GM10248 (cell line): ENCODE data around the gene TMEM9B.
"Not testable (repeated sequence)": the region's sequence is repeated elsewhere in the genome, so short reads cannot be mapped to it uniquely, and the experiment has no call there.

Experiments
- CTCF ChIA-PET: fragments of 300-600 bp; sonication (Branson Sonifier 250); formaldehyde crosslinking; extraction: SDS; loops from one replicate; lab custom pipeline; 2021; ENCODE audit warnings: antibody characterized with exemption; lab: Yijun Ruan, JAX
- POLR2A ChIA-PET: fragments of 350-650 bp; sonication (Branson Sonifier 250); formaldehyde crosslinking; extraction: SDS; loops from one replicate; lab custom pipeline; 2020; ENCODE audit warnings: antibody characterized with exemption; lab: Yijun Ruan, JAX
- DNase-seq: peaks from one replicate; pipeline ENCODE4 v3.0.0; 2012; ENCODE audit errors: extremely low spot score
- CTCF ChIP-seq: IDR thresholded peaks from 2 replicates; pipeline ENCODE4 v1.5.1; 2012; ENCODE audit warnings: mild to moderate bottlenecking, low read depth; ENCODE audit errors: extremely low read depth, missing control alignments, control extremely low read depth

Gene TMEM9B

GRCh38 chr11:8980485-8980884, 16.2 kb upstream of the TMEM9B start:
- POLR2A ChIA-PET = no interaction called here
- TF ChIP-seq CTCF = no peak
- CTCF ChIA-PET = interaction anchor here (1.5 kb wide), 1 partner anchor 21 kb away, joined by 3 read pairs; no protein-coding TSS in a partner anchor

GRCh38 chr11:8979365-8979764, 15.1 kb upstream of the TMEM9B start:
- CTCF ChIA-PET, POLR2A ChIA-PET, DNase-seq: not testable (repeated sequence)

More at GRCh38 chr11:8980485-8980884, 16.2 kb upstream of the TMEM9B start:
- DNase-seq = no peak

- ChIA-PET CTCF (no interaction called here), POLR2A (no interaction called here)
- TF ChIP-seq CTCF = no peak
- DNase-seq = no peak
These were observed 8.9 kb upstream of the TMEM9B start for GRCh38 chr11:8973121-8973520.

- TF ChIP-seq CTCF = no peak
- CTCF ChIA-PET = interaction anchor here (1.0 to 1.2 kb wide), 2 partner anchors 10 to 166 kb away, joined by 3 read pairs; no protein-coding TSS in a partner anchor
- no peak for DNase-seq
- POLR2A ChIA-PET = no interaction called here
These were observed 7.7 kb upstream of the TMEM9B start for GRCh38 chr11:8971924-8972316.

GRCh38 chr11:8971196-8971923, 7.1 kb upstream of the TMEM9B start:
- DNase-seq = no peak
- no peak for TF ChIP-seq CTCF
- ChIA-PET CTCF (interaction anchor here (1.2 kb wide), 1 partner anchor 166 kb away, joined by 3 read pairs; no protein-coding TSS in a partner anchor), POLR2A (no interaction called here)

- no peak for DNase-seq
- ChIA-PET CTCF (interaction anchor here (1.0 kb wide), 1 partner anchor 8 kb away, joined by 3 read pairs; no protein-coding TSS in a partner anchor), POLR2A (no interaction called here)
- TF ChIP-seq CTCF = no peak
These were observed 2.9 kb upstream of the TMEM9B start for GRCh38 chr11:8967184-8967583.
